K562 (cell line): ENCODE results near the gene ENTREP3. TPM values are rescaled to one million over a fixed set of nuclear protein-coding genes. Genes with fewer than 3 reads are reported as not detected.

ENCODE experiments used
- ATAC-seq: fragments of 200-7000 bp; cut with Tn5 transposase; 3 replicates; pipeline ENCODE4 v1.9.1; 2020; ENCODE audit warnings: moderate library complexity
- BruUV-seq: library from RNA; stranded (reverse); fragments of 400-500 nt; replicated peaks from 2 replicates; lab custom pipeline; 2021; lab: Mats Ljungman, UMichigan
- CTCF ChIA-PET: fragments of 300-600 bp; formaldehyde crosslinking; extraction: SDS; loops from one replicate; lab custom pipeline; 2021; ENCODE audit warnings: low intra/inter-chr PET ratio; lab: Yijun Ruan, JAX
- POLR2A ChIA-PET: fragments of 300-600, 350-650 bp; sonication (Branson Sonifier 250); formaldehyde crosslinking; extraction: SDS; loops from one replicate; lab custom pipeline; 2021; ENCODE audit warnings: antibody characterized with exemption, inconsistent platforms; lab: Yijun Ruan, JAX
- DNase-seq, 4 experiments: peaks; one replicate each; pipeline versions ENCODE4 v3.0.0 to v3.0.0-alpha.2; 2011 to 2018; ENCODE audit warnings: low spot score in 3 of 4, mixed read lengths in 3 of 4; ENCODE audit errors: extremely low read depth in 1 of 4
- FAIRE-seq: peaks from 2 replicates; lab custom pipeline; 2011; peaks lifted over from hg19 to GRCh38; lab: Jason Lieb, UNC
- H2AFZ ChIP-seq: 2 replicates; pipeline ENCODE4 v1.6.0; 2011; ENCODE audit warnings: low read depth, low read length, control low read depth, inconsistent platforms
- H3K27ac ChIP-seq: fragments of 200-600 bp; 3 replicates; pipeline ENCODE4 v1.8.0; 2011; ENCODE audit warnings: low read depth, mild to moderate bottlenecking, control low read depth, inconsistent platforms, low read length, moderate library complexity, mixed read lengths; ENCODE audit errors: extremely low read depth
- H3K27me3 ChIP-seq, 2 experiments: fragments of 300-600 bp in 1 of 2; 2 replicates in 1 of 2; 3 replicates in 1 of 2; pipeline versions ENCODE4 v1.6.0 to v1.8.0; 2011; ENCODE audit warnings: inconsistent platforms in 2 of 2, low read length in 2 of 2, mild to moderate bottlenecking in 1 of 2, mixed read lengths in 1 of 2, moderate library complexity in 1 of 2; ENCODE audit not compliant: control insufficient read depth in 2 of 2, insufficient read depth in 2 of 2
- H3K36me3 ChIP-seq: fragments of 300-600 bp; 3 replicates; pipeline ENCODE4 v1.8.0; 2011; ENCODE audit warnings: mild to moderate bottlenecking, low read length, inconsistent platforms; ENCODE audit not compliant: control insufficient read depth, insufficient read depth
- H3K4me1 ChIP-seq, 2 experiments: fragments of 200-600 bp in 1 of 2; replicated peaks in 1 of 2; 2 replicates in 1 of 2; 3 replicates in 1 of 2; pipeline versions ENCODE4 v1.5.1 to v1.8.0; 2011; ENCODE audit warnings: inconsistent platforms in 2 of 2, low read length in 2 of 2, mild to moderate bottlenecking in 1 of 2, mixed read lengths in 1 of 2, moderate library complexity in 1 of 2; ENCODE audit not compliant: control insufficient read depth in 2 of 2, insufficient read depth in 2 of 2
- H3K4me2 ChIP-seq: 2 replicates; pipeline ENCODE4 v1.6.1; 2011; ENCODE audit warnings: low read length, control low read depth, inconsistent platforms, mixed read lengths; ENCODE audit not compliant: insufficient read depth
- H3K4me3 ChIP-seq: fragments of 200-600 bp; sonication (generic), shearing (Covaris generic); 2 replicates; pipeline ENCODE4 v1.5.1; 2016; ENCODE audit warnings: control low read depth, inconsistent platforms
- H3K79me2 ChIP-seq: fragments of 200-600 bp; 3 replicates; pipeline ENCODE4 v1.8.0; 2011; ENCODE audit warnings: low read length, inconsistent platforms; ENCODE audit not compliant: control insufficient read depth, insufficient read depth
- H3K9ac ChIP-seq, 2 experiments: 2 replicates each; pipeline versions ENCODE4 v1.6.0 to v1.6.1; 2011; ENCODE audit warnings: low read depth in 2 of 2, low read length in 2 of 2, control low read depth in 1 of 2, inconsistent platforms in 1 of 2, mild to moderate bottlenecking in 1 of 2, mixed read lengths in 1 of 2; ENCODE audit not compliant: insufficient read depth in 1 of 2
- H3K9me1 ChIP-seq: one replicate; pipeline ENCODE4 v1.6.0; 2011; ENCODE audit warnings: inconsistent platforms, mild to moderate bottlenecking, low read length, moderate library complexity; ENCODE audit not compliant: control insufficient read depth, insufficient read depth
- H3K9me3 ChIP-seq: replicated peaks from 2 replicates; pipeline ENCODE4 v1.5.1; 2011; ENCODE audit warnings: low read depth, low read length, inconsistent platforms; ENCODE audit not compliant: control insufficient read depth, insufficient read depth
- H4K20me1 ChIP-seq: replicated peaks from 2 replicates; pipeline ENCODE4 v1.6.1; 2011; ENCODE audit warnings: low read length, inconsistent platforms, mixed read lengths; ENCODE audit not compliant: control insufficient read depth, insufficient read depth
- CBFA2T2 ChIP-seq: fragments of 450-650 bp; conservative IDR thresholded peaks from 2 replicates; pipeline ENCODE4 v1.6.1; 2017; ENCODE audit warnings: mild to moderate bottlenecking
- DPF2 ChIP-seq: fragments of 450-650 bp; IDR thresholded peaks from 2 replicates; pipeline ENCODE4 v1.6.1; 2016
- HDAC1 ChIP-seq, 2 experiments: fragments of 450-650 bp; IDR thresholded peaks; 2 replicates each; pipeline ENCODE4 v1.6.1; 2016 to 2017; ENCODE audit warnings: inconsistent platforms in 1 of 2, mild to moderate bottlenecking in 1 of 2, moderate library complexity in 1 of 2
- JUN ChIP-seq, 2 experiments: sonication (generic) in 1 of 2; formaldehyde crosslinking in 1 of 2; IDR thresholded peaks; 2 replicates each; pipeline versions ENCODE4 v1.6.1 to v1.8.0; 2012 to 2022; ENCODE audit warnings: borderline replicate concordance in 2 of 2, mild to moderate bottlenecking in 2 of 2, improper control_type of control experiment in 1 of 2, low read depth in 1 of 2, low read length in 1 of 2, missing genetic modification reagents in 1 of 2
- MAZ ChIP-seq, 2 experiments: fragments of 450-650 bp in 1 of 2; sonication (generic) in 1 of 2; formaldehyde crosslinking; IDR thresholded peaks in 1 of 2; conservative IDR thresholded peaks in 1 of 2; 2 replicates each; pipeline versions ENCODE4 v1.4.0 to v1.5.0; 2020; ENCODE audit warnings: mild to moderate bottlenecking in 1 of 2, missing genetic modification reagents in 1 of 2
- MBD2 ChIP-seq: sonication (generic); IDR thresholded peaks from 2 replicates; pipeline ENCODE4 v1.6.1; 2016; ENCODE audit warnings: low read depth, borderline replicate concordance
- NR2C2 ChIP-seq, 2 experiments: fragments of 200-800 bp in 1 of 2; sonication (Bioruptor generic) in 1 of 2; sonication (generic) in 1 of 2; formaldehyde crosslinking in 1 of 2; IDR thresholded peaks; 2 replicates each; pipeline versions ENCODE4 v1.6.1 to v1.8.0; 2016 to 2022; ENCODE audit warnings: mild to moderate bottlenecking in 1 of 2, missing compliant biosample characterization in 1 of 2, missing genetic modification characterization in 1 of 2, missing genetic modification reagents in 1 of 2
- NR4A1 ChIP-seq, 2 experiments: fragments of 250-450 bp in 1 of 2; fragments of 450-650 bp in 1 of 2; sonication (Bioruptor Pico) in 1 of 2; IDR thresholded peaks; 2 replicates each; pipeline versions ENCODE4 v1.4.0 to v1.6.1; 2016 to 2020; ENCODE audit warnings: mild to moderate bottlenecking in 2 of 2, missing compliant biosample characterization in 1 of 2, missing genetic modification characterization in 1 of 2, moderate library complexity in 1 of 2
- PHF8 ChIP-seq: fragments of 200-600 bp; sonication (generic); IDR thresholded peaks from 2 replicates; pipeline ENCODE4 v1.6.1; 2012; ENCODE audit warnings: mixed run types, mild to moderate bottlenecking, inconsistent platforms, low read length, moderate library complexity, borderline replicate concordance
- RNF219 ChIP-seq: fragments of 250-450 bp; sonication (Bioruptor Pico); IDR thresholded peaks from 2 replicates; pipeline ENCODE4 v1.5.0; 2022; ENCODE audit warnings: mild to moderate bottlenecking
- SAP30 ChIP-seq: fragments of 200-600 bp; sonication (generic); IDR thresholded peaks from 2 replicates; pipeline ENCODE4 v1.6.1; 2012; ENCODE audit warnings: borderline replicate concordance, low read depth, mild to moderate bottlenecking, moderate library complexity, low read length, control low read depth, inconsistent platforms; ENCODE audit not compliant: insufficient read depth, poor library complexity, severe bottlenecking
- SOX6 ChIP-seq: fragments of 450-650 bp; IDR thresholded peaks from 2 replicates; pipeline ENCODE4 v1.6.1; 2014; ENCODE audit warnings: mild to moderate bottlenecking
- ZNF143 ChIP-seq: sonication (generic); formaldehyde crosslinking; IDR thresholded peaks from 2 replicates; pipeline ENCODE4 v1.9.0; 2022; ENCODE audit warnings: mild to moderate bottlenecking, missing genetic modification reagents
- ZNF395 ChIP-seq: fragments of 200-800 bp; sonication (Bioruptor generic); IDR thresholded peaks from 2 replicates; pipeline ENCODE4 v1.6.1; 2017; ENCODE audit warnings: missing genetic modification characterization, missing compliant biosample characterization
- WGBS: fragments of 100-300 bp; shearing (Covaris generic); methylation state at CpG from one replicate; pipeline ENCODE4 v1.1.6; 2016; ENCODE audit warnings: low coverage, mixed read lengths; ENCODE audit not compliant: insufficient coverage; ENCODE audit errors: missing lambda C conversion rate; 5-methylcytosine and 5-hydroxymethylcytosine counted together
- in situ Hi-C: fragments of 300-500 bp; cut with MboI; formaldehyde crosslinking; loops from 4 replicates; pipeline ENCODE4 v1.15.0; 2018; ENCODE audit warnings: inconsistent platforms, mixed read lengths
- intact Hi-C: fragments of 100-400 bp; cut with micrococcal nuclease; formaldehyde crosslinking; loops from 2 replicates; pipeline ENCODE4 v1.14.2; 2022
- polyA plus RNA-seq, 8 experiments: library from polyadenylated mRNA; depleted of rRNA in 4 of 8; stranded (reverse) in 5 of 8; unstranded in 3 of 8; fragments of >200 nt; fragmentation: Nextera tagmentation in 2 of 8; fragmentation: Illumina TruSeq in 1 of 8; extraction: Ambion mirVana in 2 of 8; extraction: Trizol in 1 of 8; gene quantifications; 2 replicates each; pipeline versions ENCODE4 v1.2.1 to v1.2.3, GENCODE V29; 2011 to 2014; ENCODE audit warnings: inconsistent platforms in 1 of 8, missing spikeins in 1 of 8
- total RNA-seq, 7 experiments: library from RNA; depleted of rRNA in 6 of 7; stranded (reverse); fragments of >200 nt in 6 of 7; fragmentation: Illumina TruSeq in 2 of 7; extraction: Trizol in 2 of 7; gene quantifications; 2 replicates each; pipeline versions ENCODE4 v1.2.1 to v1.2.3, GENCODE V29; 2011 to 2021; ENCODE audit warnings: low replicate concordance in 1 of 7

Gene ENTREP3
- total and polyA plus RNA-seq, 9 of the 15 experiments (the other 6 are each of a cell fraction or from before 2014, with no cell fraction given), result 1.9 to 41.8 (median 5.9) TPM

- ATAC-seq (peak; percentile 87), FAIRE-seq (peak; percentile 93), DNase-seq (peak; percentile 93 to 99 (median 96))
- POLR2A ChIA-PET, result interaction anchor here (0.6 to 4.7 kb wide), 8 partner anchors 9 to 671 kb away, joined by 3 to 22 read pairs (median 3); partner anchors contain the start of genes RUSC1 and SCAMP3
- intact Hi-C loops, result loop anchor here (1.0 kb wide), 1 partner anchor 11 kb away; the partner anchor contains the start of gene SCAMP3
- peak within 1 kb of the TSS; percentile 90 to 92 for H3K9ac ChIP-seq
- peaks cover 46% of the 10 kb centered on the region for H3K79me2 ChIP-seq
- no peaks in the 10 kb centered on the region for H3K9me1 ChIP-seq
- CTCF ChIA-PET, result interaction anchor here (0.6 kb wide), 1 partner anchor 322 kb away, joined by 3 read pairs; no protein-coding TSS in a partner anchor
- peak within 1 kb of the TSS; percentile 100 for H3K4me2 ChIP-seq
- H2AFZ ChIP-seq, result peak within 1 kb of the TSS; percentile 83
- BruUV-seq, result TSS peak; percentile 76
- peaks cover 21 to 32% of the 10 kb centered on the region in 2 experiments; a peak in 4 of 5 replicates for H3K4me1 ChIP-seq
- under 1% methylated on average over 46 of the region's 61 CpGs for WGBS
- in situ Hi-C loops, result no loop called here
- H3K9me3 ChIP-seq, result no peaks in the 10 kb centered on the region
- no peaks in the 10 kb centered on the region; the same call in 1 of the 2 replicates for H4K20me1 ChIP-seq
- peak within 1 kb of the TSS; percentile 93 for H3K4me3 ChIP-seq
- H3K27ac ChIP-seq, result peak within 1 kb of the TSS; percentile 85
- H3K36me3 ChIP-seq, result peaks cover 41% of the 10 kb centered on the region
- no peaks in the 10 kb centered on the region for H3K27me3 ChIP-seq
- TF ChIP-seq CBFA2T2 (0 out of 2 replicates have a peak, but pooled peaks have one; percentile 22), PHF8 (peak; percentile 43; the same call in 1 of the 2 replicates), SAP30 (peak; percentile 71), JUN (IDR thresholded peaks at IDR 0.05; ENCODE audit: borderline replicate concordance, low read depth, low read length) (peak; percentile 75; the same call in 1 of the 2 replicates), JUN (CRISPR knock-in tag; IDR thresholded peaks at IDR 0.05; ENCODE audit: borderline replicate concordance) (no peak), NR4A1 (CRISPR knock-in tag; IDR thresholded peaks at IDR 0.05) (no peak), NR4A1 (tag; IDR thresholded peaks at IDR 0.05) (0 out of 2 replicates have a peak, but pooled peaks have one; percentile 40), MBD2 (peak; percentile 60; the same call in 1 of the 2 replicates), ZNF143 (CRISPR knock-in tag) (peak; percentile 65), HDAC1 (IDR thresholded peaks at IDR 0.05) (peak in 1 of 2 experiments; percentile 87; a peak in 2 of 4 replicates), MAZ (CRISPR knock-in tag; conservative IDR thresholded peaks at IDR 0.05 in 1 of 2, IDR thresholded peaks at IDR 0.05 in 1 of 2) (peak; percentile 41 to 56; a peak in 3 of 4 replicates), SOX6 (peak; percentile 33; the same call in 1 of the 2 replicates), ZNF395 (no peak), DPF2 (peak; percentile 41; the same call in 1 of the 2 replicates), RNF219 (CRISPR knock-in tag) (no peak), NR2C2 (CRISPR knock-in tag; IDR thresholded peaks at IDR 0.05) (peak; percentile 29; the same call in 1 of the 2 replicates), NR2C2 (tag; IDR thresholded peaks at IDR 0.05) (peak; percentile 76)
These were observed 18.3 kb upstream of the ENTREP3 start, which contains the start of gene CLK2 for GRCh38 chr1:155273343-155274245. TSS of gene CLK2 (minus strand) at chr1:155273504. CDS start at chr1:155270977, 2,527 bp downstream.
